ENCODE data around the gene C1orf159. TPM values are rescaled to one million over a fixed set of nuclear protein-coding genes. Genes with fewer than 3 reads are reported as not detected.
A peak's percentile ranks its signal among the peaks of the same experiment; 100 is the strongest.

C1orf159 gene
- total RNA-seq, 1 donor from 2014 or later, result 11.7 TPM

GRCh38 chr1:1082776-1083415 is 33.0 kb downstream of the C1orf159 start:
- intact Hi-C loops (cut with DNase I), result no loop called here
- Histone ChIP-seq H3K4me1 (peaks cover 12% of the 10 kb centered on the region), H3K9me3 (no peaks in the 10 kb centered on the region), H3K27ac (no peak overlapping the region), H3K27me3 (ENCODE audit: low read depth) (no peaks in the 10 kb centered on the region), H3K36me3 (no peaks in the 10 kb centered on the region), H3K4me3 (no peak overlapping the region)
- DNase-seq, result peak; percentile 44
- no peak for TF ChIP-seq CTCF (IDR thresholded peaks at IDR 0.05)
- no peak for ATAC-seq

- H3K9me3 ChIP-seq, result no peaks in the 10 kb centered on the region
- peaks cover 12% of the 10 kb centered on the region for H3K4me1 ChIP-seq
- H3K4me3 ChIP-seq, result no peak overlapping the region
- no peak overlapping the region for H3K27ac ChIP-seq
- intact Hi-C loops (cut with DNase I), result no loop called here
- DNase-seq, result no peak
- ATAC-seq, result no peak
- no peak for TF ChIP-seq CTCF (IDR thresholded peaks at IDR 0.05)
- H3K27me3 ChIP-seq (ENCODE audit: low read depth), result no peaks in the 10 kb centered on the region
- H3K36me3 ChIP-seq, result no peaks in the 10 kb centered on the region
These were observed 33.6 kb downstream of the C1orf159 start for GRCh38 chr1:1082239-1082775.

GRCh38 chr1:1081311-1082238 is 34.3 kb downstream of the C1orf159 start:
- H3K36me3 ChIP-seq, result no peaks in the 10 kb centered on the region
- no peak for ATAC-seq
- no peak for DNase-seq
- no peak overlapping the region for H3K4me3 ChIP-seq
- H3K4me1 ChIP-seq, result peaks cover 12% of the 10 kb centered on the region
- no peaks in the 10 kb centered on the region for H3K27me3 ChIP-seq (ENCODE audit: low read depth)
- no peak for TF ChIP-seq CTCF (IDR thresholded peaks at IDR 0.05)
- no peaks in the 10 kb centered on the region for H3K9me3 ChIP-seq
- H3K27ac ChIP-seq, result no peak overlapping the region
- intact Hi-C loops (cut with DNase I), result no loop called here

- Histone ChIP-seq H3K27ac (no peak overlapping the region), H3K9me3 (no peaks in the 10 kb centered on the region), H3K36me3 (no peaks in the 10 kb centered on the region), H3K4me3 (no peak overlapping the region), H3K27me3 (ENCODE audit: low read depth) (no peaks in the 10 kb centered on the region), H3K4me1 (peaks cover 12% of the 10 kb centered on the region)
- ATAC-seq (no peak), DNase-seq (peak; percentile 33)
- intact Hi-C loops (cut with DNase I), result no loop called here
- no peak for TF ChIP-seq CTCF (IDR thresholded peaks at IDR 0.05)
These were observed 35.0 kb downstream of the C1orf159 start for GRCh38 chr1:1080951-1081310.

GRCh38 chr1:1080122-1080757 is 35.6 kb downstream of the C1orf159 start:
- Histone ChIP-seq H3K4me3 (peak overlapping the region; percentile 49), H3K27ac (peak overlapping the region; percentile 76), H3K4me1 (peaks cover 12% of the 10 kb centered on the region), H3K36me3 (no peaks in the 10 kb centered on the region), H3K9me3 (no peaks in the 10 kb centered on the region), H3K27me3 (ENCODE audit: low read depth) (peaks cover 2% of the 10 kb centered on the region)
- TF ChIP-seq CTCF (IDR thresholded peaks at IDR 0.05), result no peak
- peak; percentile 88 to 89 for ATAC-seq
- DNase-seq, result peak; percentile 80
- intact Hi-C loops (cut with DNase I), result no loop called here
